HG03575 (cell line): ENCODE results near the gene MYLIP.

Experiments
- ATAC-seq: cut with Tn5 transposase; IDR thresholded peaks from one replicate; pipeline ENCODE4 v1.9.1; 2021; ENCODE audit not compliant: unreplicated experiment, insufficient number of reproducible peaks, low FRiP score; ENCODE audit errors: extremely low read depth

The MYLIP gene

DNA sequence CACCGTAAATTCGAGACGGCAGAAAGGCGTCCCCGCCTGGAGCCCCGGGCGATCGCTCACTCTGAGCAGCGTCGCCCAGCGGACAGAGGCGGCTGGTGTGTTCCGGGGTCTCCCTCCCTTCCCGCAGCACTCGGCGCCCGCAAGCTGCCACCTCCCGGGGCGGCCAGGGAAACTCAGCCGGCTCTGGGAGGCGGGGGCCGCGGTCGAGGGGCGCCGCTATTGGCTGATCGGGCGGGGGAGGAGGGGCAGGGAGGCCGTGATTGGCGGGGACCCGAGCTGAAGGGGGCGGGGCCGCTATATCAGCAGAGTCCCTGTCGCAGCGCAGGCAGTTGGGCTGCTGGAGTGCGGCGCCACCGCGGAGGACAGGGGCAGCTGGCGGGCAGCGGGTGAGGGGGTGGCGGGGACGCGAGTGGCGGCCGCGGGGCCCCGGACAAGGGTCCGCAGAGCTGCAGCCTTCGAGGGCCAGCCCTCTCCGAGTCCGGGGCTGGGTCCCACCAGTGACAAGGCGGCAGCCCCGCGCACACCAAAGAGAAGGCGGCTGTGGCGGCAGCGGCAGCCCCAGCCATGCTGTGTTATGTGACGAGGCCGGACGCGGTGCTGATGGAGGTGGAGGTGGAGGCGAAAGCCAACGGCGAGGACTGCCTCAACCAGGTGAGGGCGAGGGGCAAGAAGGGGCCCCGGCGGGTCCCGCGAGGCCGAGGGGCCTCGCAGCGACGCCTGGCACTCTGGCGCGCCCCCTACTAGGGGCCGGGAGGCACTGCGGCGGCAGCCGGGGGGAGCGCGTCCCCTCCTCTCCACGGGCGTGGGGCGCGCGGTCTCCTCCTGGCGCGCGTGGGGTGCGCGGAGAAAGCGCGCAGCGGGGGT is at the start of gene MYLIP:
Gene MYLIP, plus strand, starts transcription at position 328 of the 864 bp plus-strand sequence. Its CDS starts 237 bp downstream, at position 565.
- no peak for ATAC-seq

GRCh38 chr6:16079354-16079753 is 49.5 kb upstream of the MYLIP start:
- ATAC-seq: no peak

DNA sequence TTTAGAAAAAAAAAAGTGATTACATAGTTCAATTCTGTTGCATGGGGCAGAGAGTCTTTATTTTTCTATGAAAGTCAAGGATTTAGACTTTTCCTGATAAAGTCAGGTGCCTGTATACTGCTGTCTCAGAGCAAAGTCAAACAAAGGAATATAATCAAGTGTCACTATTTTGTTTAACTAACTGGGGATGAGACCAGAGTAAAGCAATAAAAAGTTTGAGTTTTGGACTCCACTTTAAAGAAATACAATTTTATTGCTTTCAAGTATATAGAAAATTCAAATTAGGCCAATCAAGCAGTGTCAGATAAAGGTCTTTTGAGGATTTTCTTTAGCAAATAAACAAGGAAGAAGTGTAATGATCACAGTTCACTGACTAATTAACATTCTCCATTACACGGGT is 48.7 kb upstream of the MYLIP start:
- ATAC-seq: no peak

DNA sequence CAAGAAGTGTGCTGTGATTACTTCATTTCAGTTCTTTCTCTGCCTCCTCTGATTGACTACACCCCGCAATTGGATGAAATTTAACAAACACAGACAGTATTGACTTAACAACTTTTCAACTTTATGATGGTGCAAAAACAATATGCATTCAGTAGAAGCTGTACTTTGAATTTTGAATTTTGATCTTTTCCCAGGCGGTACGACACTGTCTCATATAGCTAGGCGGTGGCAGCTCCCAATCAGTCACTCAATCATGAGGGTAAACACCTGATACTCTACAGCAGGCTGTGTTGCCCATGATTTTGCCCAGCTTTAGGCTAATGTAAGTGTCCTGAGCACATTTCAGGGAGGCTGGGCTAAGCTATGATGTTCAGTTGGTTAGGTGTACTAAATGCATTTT is 47.6 kb upstream of the MYLIP start:
- no peak for ATAC-seq

DNA sequence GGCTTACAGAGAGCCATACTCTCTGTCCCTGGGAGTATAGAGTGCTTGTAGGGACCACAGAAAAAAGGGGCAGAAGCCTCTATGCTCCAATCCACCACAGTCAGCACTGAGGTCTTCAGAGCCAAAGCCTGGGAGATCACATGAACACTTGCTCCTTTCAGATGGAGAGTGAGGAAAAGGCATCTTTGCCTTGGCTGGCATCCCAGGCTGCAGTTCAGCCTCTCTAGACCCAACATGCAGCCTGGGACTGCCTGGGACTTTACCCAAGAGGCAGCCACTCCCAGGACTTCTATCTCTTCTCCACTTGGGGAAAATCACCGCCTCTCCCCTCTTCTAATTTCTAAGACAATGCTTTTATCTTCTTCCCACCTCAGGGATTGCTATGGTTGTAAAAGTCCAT is 46.5 kb upstream of the MYLIP start:
- ATAC-seq: no peak

GRCh38 chr6:16086965-16087364 is 41.9 kb upstream of the MYLIP start:
- ATAC-seq: no peak

GRCh38 chr6:16087386-16087785 is 41.5 kb upstream of the MYLIP start:
- ATAC-seq: no peak

- no peak for ATAC-seq
Measured at GRCh38 chr6:16088409-16088808, 40.5 kb upstream of the MYLIP start.

- no peak for ATAC-seq
Measured at GRCh38 chr6:16089232-16090062, 39.4 kb upstream of the MYLIP start.

- ATAC-seq: no peak
Measured at GRCh38 chr6:16090452-16090851, 38.4 kb upstream of the MYLIP start.

DNA sequence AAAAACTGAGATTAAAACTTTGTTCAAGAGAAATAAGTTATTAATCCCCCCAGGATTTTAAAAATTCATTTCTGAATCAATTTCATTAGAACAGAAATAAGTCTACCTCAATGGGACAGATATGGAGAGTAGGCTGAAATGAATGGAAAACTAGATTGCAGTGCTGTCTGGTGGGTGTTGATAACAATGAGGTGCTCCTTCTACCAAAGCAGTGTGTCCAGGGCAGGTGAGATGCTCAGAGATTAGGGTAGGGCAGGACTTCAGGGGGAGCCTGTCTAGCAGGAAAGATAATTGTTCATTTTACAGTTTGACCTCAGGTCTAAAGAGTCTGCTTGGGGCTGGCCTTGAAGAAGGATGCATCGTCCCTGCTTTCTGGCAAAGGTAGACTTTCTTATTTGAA is 38.0 kb upstream of the MYLIP start:
- ATAC-seq: no peak

DNA sequence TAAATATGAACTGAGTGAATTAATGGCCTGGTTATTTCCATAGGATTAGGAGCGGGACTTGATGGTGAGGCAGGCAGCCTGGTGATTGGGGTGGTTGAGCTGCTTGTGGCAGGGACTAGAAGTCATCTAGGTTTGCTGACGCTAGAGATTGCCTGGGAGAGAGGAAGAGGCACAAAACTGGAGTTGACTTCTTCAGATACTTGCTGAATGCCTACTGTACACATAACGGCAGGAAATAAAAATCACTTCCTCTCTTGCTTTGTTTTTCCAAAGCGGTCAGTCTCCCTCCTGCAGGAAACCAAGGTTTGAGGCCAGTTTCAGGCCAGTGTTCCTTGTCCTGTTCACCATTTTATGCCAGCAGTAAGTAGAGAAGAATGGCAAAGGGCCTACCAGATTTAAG is 36.7 kb upstream of the MYLIP start:
- no peak for ATAC-seq

DNA sequence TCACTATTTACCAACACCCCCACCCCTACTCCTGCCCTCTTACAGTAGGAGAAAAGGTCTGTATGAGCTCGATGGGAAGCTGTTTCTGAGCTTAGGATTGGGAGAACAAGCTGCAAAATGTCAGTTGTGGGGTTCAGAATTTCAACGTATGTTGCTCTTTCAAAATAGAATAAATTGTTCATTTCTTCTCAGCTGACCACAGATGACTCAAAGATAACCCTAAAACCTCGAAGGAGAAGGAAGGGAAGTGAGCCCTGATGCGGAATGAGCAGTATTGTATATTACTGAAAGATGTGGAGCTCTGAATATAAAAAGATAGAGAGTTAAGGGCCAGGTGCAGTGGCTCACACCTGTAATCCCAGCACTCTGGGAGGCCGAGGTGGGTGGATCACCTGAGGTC is 35.9 kb upstream of the MYLIP start:
- no peak for ATAC-seq

- ATAC-seq: no peak
Measured at GRCh38 chr6:16095180-16095579, 33.7 kb upstream of the MYLIP start.

DNA sequence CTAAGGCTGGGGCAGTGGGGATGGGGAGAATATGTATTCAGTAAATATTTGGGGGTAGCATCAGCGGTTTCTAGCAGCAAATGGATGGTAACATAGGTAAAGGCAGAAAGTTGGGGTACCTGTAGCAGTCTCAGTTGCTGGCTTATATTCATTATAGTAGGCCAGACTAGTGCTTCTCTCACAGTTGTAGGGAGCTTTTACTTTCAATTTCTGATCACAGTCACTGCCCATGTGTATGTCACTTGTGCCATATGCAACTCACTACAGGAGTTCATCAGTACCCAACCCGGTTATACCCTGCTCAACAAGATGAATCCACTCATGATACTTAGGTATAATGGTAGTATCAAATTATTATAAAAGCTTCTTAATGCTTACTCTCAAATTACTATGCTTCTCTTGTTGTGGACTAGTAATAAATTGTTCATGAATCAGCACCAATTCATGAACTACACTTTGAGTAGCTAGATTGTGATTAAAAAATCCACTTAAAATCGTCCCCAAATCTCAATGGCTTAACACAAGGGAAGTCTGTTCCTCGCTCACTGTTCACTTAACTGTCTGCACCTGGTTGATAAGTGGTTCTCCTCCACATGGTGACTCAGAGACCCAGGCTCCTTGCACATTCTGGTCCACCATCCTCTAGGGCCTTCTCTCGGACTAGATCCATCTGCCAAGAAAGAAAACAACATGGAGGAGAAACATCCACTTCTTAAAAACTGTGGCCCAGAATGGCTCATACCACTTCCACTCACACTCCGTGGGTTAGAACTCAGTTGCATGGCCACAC is 31.3 kb upstream of the MYLIP start:
- ATAC-seq: no peak

DNA sequence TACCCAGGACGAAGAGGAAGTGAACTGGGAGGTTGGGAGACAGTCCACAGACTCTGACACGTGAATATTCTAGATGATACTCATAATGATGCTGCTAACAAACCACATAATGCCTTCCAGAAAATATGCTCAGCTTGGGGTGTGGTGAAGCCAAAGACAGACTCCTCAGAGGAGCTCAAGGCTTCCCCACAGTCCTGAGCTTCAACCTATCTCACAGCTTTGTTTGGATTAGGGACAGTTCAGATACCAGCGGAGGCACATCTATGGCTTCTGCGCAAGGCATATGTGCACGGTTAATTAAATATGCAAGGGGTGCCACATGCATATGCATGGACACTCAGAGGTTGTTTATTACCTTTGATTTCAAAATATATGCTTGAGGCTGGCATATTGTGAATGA is 30.7 kb upstream of the MYLIP start:
- ATAC-seq: no peak

- ATAC-seq: no peak
Measured at GRCh38 chr6:16102208-16102607, 26.7 kb upstream of the MYLIP start.

DNA sequence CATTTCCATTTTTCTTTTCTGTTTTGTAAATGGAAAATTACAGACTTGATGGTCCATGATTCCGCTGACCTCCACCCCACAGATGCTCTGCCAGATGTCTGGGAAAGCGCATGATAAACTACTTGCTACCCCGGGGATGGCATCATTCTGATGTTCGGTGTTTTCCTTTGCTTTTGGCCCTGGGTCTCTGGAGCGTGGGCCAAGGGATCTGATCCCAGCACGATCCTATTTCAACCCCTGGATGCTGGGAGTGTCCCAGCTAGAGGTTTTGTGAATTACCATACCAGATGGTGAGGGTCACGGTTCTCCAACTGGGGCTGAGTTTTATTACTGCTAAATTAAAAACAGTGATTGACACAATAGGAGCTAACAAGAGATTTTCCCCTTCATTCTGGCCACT is 25.2 kb upstream of the MYLIP start:
- ATAC-seq: no peak

- ATAC-seq: no peak
Measured at GRCh38 chr6:16104624-16105433, 24.1 kb upstream of the MYLIP start.
